HUES48 (cell line): ENCODE results near the gene PRDM8.

ENCODE experiments used
- H3K27ac ChIP-seq: one replicate; pipeline ENCODE4 v1.7.0; 2013; ENCODE audit warnings: low read depth, low read length, inconsistent platforms
- H3K27me3 ChIP-seq: 2 replicates; pipeline ENCODE4 v1.6.1; 2013; ENCODE audit warnings: mild to moderate bottlenecking, low read length; ENCODE audit not compliant: control insufficient read depth, insufficient read depth
- H3K36me3 ChIP-seq: 2 replicates; pipeline ENCODE4 v1.6.1; 2013; ENCODE audit warnings: low read length; ENCODE audit not compliant: control insufficient read depth, insufficient read depth
- H3K4me1 ChIP-seq: 2 replicates; pipeline ENCODE4 v1.6.1; 2013; ENCODE audit warnings: mild to moderate bottlenecking, low read length; ENCODE audit not compliant: control insufficient read depth, insufficient read depth
- H3K4me3 ChIP-seq: 2 replicates; pipeline ENCODE4 v1.5.1; 2013; ENCODE audit warnings: mild to moderate bottlenecking, low read depth, low read length
- H3K9ac ChIP-seq: 2 replicates; pipeline ENCODE4 v1.6.1; 2013; ENCODE audit warnings: mild to moderate bottlenecking, low read depth, low read length, moderate library complexity
- H3K9me3 ChIP-seq: 2 replicates; pipeline ENCODE4 v1.6.1; 2013; ENCODE audit warnings: low read length; ENCODE audit not compliant: control insufficient read depth, insufficient read depth

Gene PRDM8

GRCh38 chr4:80196922-80197573 is at the start of gene PRDM8:
Gene PRDM8, plus strand, starts transcription at chr4:80197503. Its CDS starts 2,578 bp downstream, at chr4:80200081.
- H3K9me3 ChIP-seq = no peaks in the 10 kb centered on the region
- no peaks in the 10 kb centered on the region for H3K36me3 ChIP-seq
- peak within 1 kb of the TSS; percentile 28; the same call in 1 of the 2 replicates for H3K4me3 ChIP-seq
- H3K9ac ChIP-seq = no peak within 1 kb of the TSS
- H3K4me1 ChIP-seq = peaks cover 18% of the 10 kb centered on the region; the same call in 1 of the 2 replicates
- peaks cover 100% of the 10 kb centered on the region for H3K27me3 ChIP-seq
- H3K27ac ChIP-seq = no peak within 1 kb of the TSS

- Histone ChIP-seq H3K27ac (no peak overlapping the region), H3K9me3 (no peaks in the 10 kb centered on the region), H3K4me3 (no peak overlapping the region), H3K27me3 (no peaks in the 10 kb centered on the region), H3K4me1 (no peaks in the 10 kb centered on the region), H3K36me3 (no peaks in the 10 kb centered on the region), H3K9ac (no peak overlapping the region)
Measured at GRCh38 chr4:80150387-80151180, 46.7 kb upstream of the PRDM8 start.

- Histone ChIP-seq H3K36me3 (no peaks in the 10 kb centered on the region), H3K9me3 (no peaks in the 10 kb centered on the region), H3K4me3 (no peak overlapping the region), H3K9ac (no peak overlapping the region), H3K4me1 (no peaks in the 10 kb centered on the region), H3K27me3 (no peaks in the 10 kb centered on the region), H3K27ac (no peak overlapping the region)
Measured at GRCh38 chr4:80151981-80152380, 45.3 kb upstream of the PRDM8 start.

GRCh38 chr4:80153874-80154544 is 43.3 kb upstream of the PRDM8 start:
- Histone ChIP-seq H3K27me3 (no peaks in the 10 kb centered on the region), H3K27ac (no peak overlapping the region), H3K9ac (no peak overlapping the region), H3K4me3 (no peak overlapping the region), H3K4me1 (no peaks in the 10 kb centered on the region), H3K9me3 (no peaks in the 10 kb centered on the region), H3K36me3 (no peaks in the 10 kb centered on the region)

- Histone ChIP-seq H3K27ac (no peak overlapping the region), H3K4me1 (no peaks in the 10 kb centered on the region), H3K27me3 (no peaks in the 10 kb centered on the region), H3K4me3 (no peak overlapping the region), H3K9ac (no peak overlapping the region), H3K9me3 (no peaks in the 10 kb centered on the region), H3K36me3 (no peaks in the 10 kb centered on the region)
Measured at GRCh38 chr4:80154545-80154933, 42.8 kb upstream of the PRDM8 start.

GRCh38 chr4:80155316-80155982 is 41.9 kb upstream of the PRDM8 start:
- Histone ChIP-seq H3K9me3 (no peaks in the 10 kb centered on the region), H3K9ac (no peak overlapping the region), H3K27me3 (no peaks in the 10 kb centered on the region), H3K4me3 (no peak overlapping the region), H3K4me1 (no peaks in the 10 kb centered on the region), H3K27ac (no peak overlapping the region), H3K36me3 (no peaks in the 10 kb centered on the region)

- H3K27me3 ChIP-seq = no peaks in the 10 kb centered on the region
- H3K27ac ChIP-seq = no peak overlapping the region
- H3K9ac ChIP-seq = no peak overlapping the region
- H3K4me1 ChIP-seq = no peaks in the 10 kb centered on the region
- H3K36me3 ChIP-seq = no peaks in the 10 kb centered on the region
- H3K9me3 ChIP-seq = no peaks in the 10 kb centered on the region
- H3K4me3 ChIP-seq = no peak overlapping the region
Measured at GRCh38 chr4:80156410-80156809, 40.9 kb upstream of the PRDM8 start.

GRCh38 chr4:80161413-80162058 is 35.8 kb upstream of the PRDM8 start:
- Histone ChIP-seq H3K4me3 (no peak overlapping the region), H3K9me3 (no peaks in the 10 kb centered on the region), H3K4me1 (no peaks in the 10 kb centered on the region), H3K9ac (no peak overlapping the region), H3K27ac (no peak overlapping the region), H3K36me3 (no peaks in the 10 kb centered on the region), H3K27me3 (no peaks in the 10 kb centered on the region)

GRCh38 chr4:80162418-80162817 is 34.9 kb upstream of the PRDM8 start:
- Histone ChIP-seq H3K4me3 (no peak overlapping the region), H3K9me3 (no peaks in the 10 kb centered on the region), H3K27ac (no peak overlapping the region), H3K27me3 (no peaks in the 10 kb centered on the region), H3K9ac (no peak overlapping the region), H3K4me1 (no peaks in the 10 kb centered on the region), H3K36me3 (no peaks in the 10 kb centered on the region)

GRCh38 chr4:80165855-80166254 is 31.4 kb upstream of the PRDM8 start:
- H3K4me1 ChIP-seq = no peaks in the 10 kb centered on the region
- H3K9ac ChIP-seq = no peak overlapping the region
- no peaks in the 10 kb centered on the region for H3K36me3 ChIP-seq
- H3K4me3 ChIP-seq = no peak overlapping the region
- H3K27ac ChIP-seq = no peak overlapping the region
- H3K9me3 ChIP-seq = no peaks in the 10 kb centered on the region
- H3K27me3 ChIP-seq = no peaks in the 10 kb centered on the region
